SW480 (cell line): ENCODE measurements around the gene PRR30.
"Not testable (repeated sequence)": the region's sequence is repeated elsewhere in the genome, so short reads cannot be mapped to it uniquely, and the experiment has no call there.

ENCODE experiments used
- DNase-seq: peaks from one replicate; pipeline ENCODE4 v3.0.0-alpha.2; 2016; ENCODE audit warnings: low spot score

Gene PRR30

DNA sequence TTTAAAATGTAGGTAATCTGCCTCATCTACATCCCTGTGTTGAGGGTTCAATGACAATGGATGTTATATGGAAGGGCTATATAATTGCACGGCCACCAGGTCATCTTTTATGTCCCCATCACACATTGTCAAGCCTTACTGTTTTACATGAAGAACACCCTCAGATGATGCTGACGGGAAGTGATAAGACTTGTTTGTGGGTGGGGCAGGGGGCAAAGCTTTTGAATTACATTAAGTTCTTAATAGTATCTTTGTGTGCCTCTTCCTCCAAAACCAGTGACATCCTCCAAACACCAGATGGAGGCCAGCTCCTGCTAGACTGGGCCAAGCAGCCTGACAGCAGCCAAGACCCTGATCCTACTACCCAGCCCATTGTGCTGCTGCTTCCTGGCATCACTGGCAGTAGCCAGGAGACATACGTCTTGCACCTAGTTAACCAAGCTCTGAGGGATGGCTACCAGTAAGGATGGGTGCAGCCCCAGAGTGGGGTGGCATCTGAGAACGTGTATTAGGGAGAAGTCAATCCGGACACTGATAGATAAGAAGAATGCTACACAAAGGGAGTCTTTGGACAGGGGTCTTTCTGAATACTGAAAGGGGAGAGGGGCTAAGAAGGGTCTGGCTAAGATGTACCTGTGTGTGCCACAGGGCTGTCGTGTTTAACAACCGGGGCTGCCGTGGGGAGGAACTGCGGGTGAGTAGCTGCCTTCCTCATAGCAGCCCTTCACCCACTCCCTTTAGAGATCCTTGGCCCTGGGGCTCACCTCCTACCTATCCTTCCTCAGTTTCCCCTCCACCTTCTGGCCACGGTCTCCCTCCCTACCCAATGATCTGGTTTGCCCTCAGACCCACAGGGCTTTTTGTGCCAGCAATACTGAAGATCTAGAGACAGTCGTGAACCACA, 10.3 kb downstream of the PRR30 start:
- DNase-seq = no peak

- no peak for DNase-seq
Observed at GRCh38 chr2:27127883-27128667, 11.1 kb downstream of the PRR30 start.

- DNase-seq = no peak
Observed at GRCh38 chr2:27126252-27126710, 12.9 kb downstream of the PRR30 start.

- no peak for DNase-seq
Observed at GRCh38 chr2:27125104-27125503, 14.1 kb downstream of the PRR30 start.

- peak; percentile 53 for DNase-seq
Observed at GRCh38 chr2:27123302-27124150, 15.7 kb downstream of the PRR30 start, which contains the start of gene ABHD1. TSS of gene ABHD1 (plus strand) at chr2:27123815. CDS start at chr2:27123949, 134 bp downstream.

DNA sequence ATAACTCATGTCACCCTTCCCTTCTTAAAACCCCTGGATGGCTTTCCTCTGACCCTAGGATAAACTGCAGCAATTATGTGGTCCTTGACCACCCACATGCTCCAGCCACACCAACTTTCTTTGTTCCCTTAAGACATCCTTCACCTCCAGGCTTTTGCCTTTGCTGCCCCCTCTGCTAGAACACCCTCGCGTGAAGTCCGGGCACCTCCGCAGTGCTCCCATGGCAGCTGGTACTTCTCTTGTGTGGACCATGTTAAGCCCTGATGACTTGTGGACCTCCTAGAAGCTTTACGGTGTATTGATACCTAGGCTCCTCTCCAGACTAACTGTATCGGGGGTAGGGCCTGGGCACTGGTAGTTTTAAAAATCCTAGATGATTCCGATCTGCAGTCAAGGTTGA, 16.4 kb downstream of the PRR30 start:
- no peak for DNase-seq

GRCh38 chr2:27121906-27122305, 17.3 kb downstream of the PRR30 start:
- DNase-seq = no peak

DNA sequence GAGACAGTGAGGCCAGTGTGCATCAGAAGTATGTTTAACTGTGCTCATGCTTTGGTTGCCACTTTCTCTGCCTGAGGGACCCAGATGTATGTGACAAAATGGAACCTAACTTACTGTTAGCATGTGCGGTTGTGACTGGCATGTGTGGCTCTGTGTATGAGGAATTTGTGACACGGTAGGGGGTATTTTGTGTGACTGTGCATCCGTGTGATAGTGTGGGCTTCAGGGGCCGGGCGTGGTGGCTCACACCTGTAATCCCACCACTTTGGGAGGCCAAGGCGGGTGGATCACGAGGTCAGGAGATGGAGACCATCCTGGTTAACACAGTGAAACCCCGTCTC, 19.9 kb downstream of the PRR30 start:
- DNase-seq = not testable (repeated sequence)

GRCh38 chr2:27118525-27119329, 20.5 kb downstream of the PRR30 start, which contains the start of gene CGREF1:
TSS of gene CGREF1 (minus strand) at chr2:27119128. CDS start at chr2:27104366, 14,762 bp downstream.
- DNase-seq = peak; percentile 59

DNA sequence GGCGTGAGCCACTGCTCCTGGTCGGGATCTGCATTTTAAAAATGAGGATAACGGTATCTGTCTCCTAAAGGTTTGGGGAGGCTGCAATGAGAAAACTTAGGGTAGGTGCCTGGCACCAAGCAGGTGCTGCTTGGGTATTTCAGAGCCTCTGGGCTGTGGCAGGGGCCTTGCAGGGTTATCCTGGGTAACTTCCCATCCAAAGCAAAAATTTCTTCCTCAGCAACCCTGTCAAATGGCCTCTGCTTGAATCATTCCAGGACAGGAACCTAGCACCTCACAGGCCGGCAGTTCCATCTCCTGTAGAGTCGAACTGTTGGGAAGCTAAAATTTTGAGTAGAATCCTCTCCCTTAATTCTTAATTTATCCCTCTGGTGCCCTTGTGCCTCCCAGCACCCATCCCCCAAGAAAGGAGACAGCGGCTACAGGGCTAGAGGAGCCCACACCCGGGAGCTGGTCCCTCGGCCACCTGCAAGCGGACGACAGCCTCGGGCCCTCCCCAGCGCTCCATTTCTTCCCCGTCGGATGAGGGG, 21.1 kb downstream of the PRR30 start:
- no peak for DNase-seq

DNA sequence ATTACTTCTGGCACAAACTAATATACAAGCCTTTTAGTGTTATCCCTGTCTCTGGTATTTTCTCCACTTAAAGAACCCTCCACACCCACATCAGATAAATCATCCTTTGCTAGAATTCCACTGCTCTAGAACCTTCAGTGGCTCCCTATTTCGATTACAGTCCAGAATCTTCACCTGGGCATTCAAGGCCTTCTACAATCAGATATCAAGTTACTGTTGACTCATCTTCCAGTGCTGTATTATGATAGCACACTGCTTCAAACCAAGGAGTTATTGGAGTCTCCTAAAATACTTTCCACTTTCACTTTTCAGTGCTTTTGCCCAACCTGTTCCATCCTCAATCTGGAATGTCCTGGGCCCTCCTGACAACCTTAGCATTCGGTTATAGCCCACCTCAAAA, 23.7 kb downstream of the PRR30 start:
- no peak for DNase-seq

GRCh38 chr2:27111392-27112078, 27.7 kb downstream of the PRR30 start:
- DNase-seq = not testable (repeated sequence)

- DNase-seq = not testable (repeated sequence)
Observed at GRCh38 chr2:27110603-27111352, 28.4 kb downstream of the PRR30 start.

GRCh38 chr2:27109083-27109482, 30.1 kb downstream of the PRR30 start:
- DNase-seq = no peak

GRCh38 chr2:27108221-27108620, 31.0 kb downstream of the PRR30 start:
- DNase-seq = no peak

DNA sequence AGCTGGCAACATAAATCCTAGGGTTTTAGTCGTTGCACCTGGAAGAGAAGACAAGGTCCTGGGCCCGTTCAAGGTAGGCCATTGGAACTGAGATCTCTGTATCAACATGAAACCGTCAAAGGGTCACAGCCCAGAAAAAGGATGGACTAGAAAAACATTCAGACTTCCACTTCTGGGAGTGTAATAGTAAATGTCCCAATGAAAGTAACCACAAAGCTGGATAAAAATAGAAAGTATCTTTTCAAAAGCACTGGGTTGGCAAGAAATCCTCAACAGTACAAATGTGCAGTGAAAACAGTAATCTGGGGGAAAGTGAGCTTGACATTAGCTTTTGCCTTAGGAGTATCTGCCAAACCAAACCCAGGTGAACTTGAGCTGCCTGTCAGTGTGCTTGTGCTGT, 33.2 kb downstream of the PRR30 start:
- DNase-seq = no peak

DNA sequence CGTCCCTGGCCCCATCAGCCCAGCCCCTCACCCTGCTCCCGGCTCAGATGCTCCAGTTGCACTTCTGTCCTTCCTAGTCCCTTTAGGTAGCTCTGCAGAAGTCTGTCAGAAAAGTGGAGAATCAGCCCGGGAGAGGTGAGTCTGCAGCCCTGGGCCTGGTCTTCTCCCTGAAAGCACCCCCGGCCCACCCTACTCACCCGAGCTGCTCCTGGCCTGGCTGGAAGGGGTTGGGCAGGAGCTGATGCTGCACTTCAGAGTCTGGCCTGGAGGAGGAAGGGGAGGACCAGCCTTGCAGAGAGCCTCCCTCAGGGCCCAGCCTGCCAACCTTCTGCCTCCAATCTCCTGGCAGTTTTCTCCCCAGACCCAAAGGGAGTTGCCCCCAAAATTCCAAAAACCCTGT, 36.9 kb downstream of the PRR30 start:
- DNase-seq = no peak

GRCh38 chr2:27100036-27100435, 39.2 kb downstream of the PRR30 start:
- DNase-seq = no peak

GRCh38 chr2:27099334-27099955, 39.8 kb downstream of the PRR30 start:
- DNase-seq = no peak
